HG03139 (cell line): Measurements from ENCODE around the gene MCC.
"Not testable (repeated sequence)": the region's sequence is repeated elsewhere in the genome, so short reads cannot be mapped to it uniquely, and the experiment has no call there.

Experiments used
- ATAC-seq: cut with Tn5 transposase; IDR thresholded peaks from one replicate; pipeline ENCODE4 v1.9.1; 2021; ENCODE audit not compliant: unreplicated experiment

Gene MCC

DNA sequence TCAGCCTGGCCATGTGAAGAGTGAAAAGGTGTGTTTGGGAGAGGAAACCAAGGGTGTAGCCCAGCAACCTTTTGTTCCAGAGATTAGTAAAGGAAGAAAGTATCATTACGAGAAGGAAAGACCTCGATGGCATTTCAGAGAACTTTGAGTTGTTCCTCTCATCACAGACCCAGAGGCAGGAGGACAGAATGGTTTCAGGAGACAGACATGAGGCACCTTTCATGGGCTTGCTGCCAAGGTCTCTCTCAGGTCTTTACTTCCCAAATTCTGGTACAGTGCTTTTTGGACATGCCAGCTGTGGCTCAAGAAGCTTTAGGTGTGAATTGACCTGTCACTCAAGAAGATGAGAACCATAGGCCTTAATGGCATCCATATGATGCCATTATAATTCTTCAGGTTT is 2.8 kb upstream of the MCC start:
- no peak for ATAC-seq

DNA sequence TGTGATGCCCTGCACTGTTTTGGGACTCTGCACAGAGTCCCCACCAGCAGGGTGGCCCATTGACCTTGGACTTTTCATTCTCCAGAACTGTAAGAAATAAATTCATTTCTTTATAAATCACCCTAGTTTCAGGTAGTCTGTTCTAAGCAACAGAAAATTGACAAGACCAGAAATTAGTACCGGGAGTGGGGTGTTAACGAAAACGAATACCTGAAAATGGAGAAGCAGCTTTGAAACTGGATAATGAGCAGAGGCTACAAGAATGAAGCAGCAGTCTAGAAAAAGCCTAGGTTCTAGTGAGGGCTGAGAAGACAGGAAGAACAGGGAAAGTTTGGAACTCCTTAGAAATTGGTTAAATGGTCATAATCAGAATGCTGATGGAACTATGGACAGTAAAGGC is 2.1 kb upstream of the MCC start:
- ATAC-seq: no peak

DNA sequence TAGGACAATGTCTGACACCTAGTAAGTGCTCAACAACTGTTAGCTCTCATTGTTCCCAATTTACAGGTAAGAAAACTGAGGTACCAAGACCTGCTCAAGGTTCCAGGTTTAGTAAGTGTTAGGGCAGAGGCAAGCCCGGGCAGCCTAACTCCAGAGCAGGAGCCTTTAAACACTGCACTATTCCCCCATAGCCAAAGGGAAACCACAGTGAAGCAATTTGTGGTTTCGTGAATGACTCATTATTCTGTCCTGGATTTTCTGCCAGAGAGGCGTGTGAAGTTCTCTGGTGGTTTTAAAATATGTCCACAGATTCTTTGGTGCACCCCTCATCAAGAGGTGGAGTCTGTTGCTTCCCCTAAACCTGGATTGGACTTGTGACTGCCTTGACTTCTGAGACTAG is 1.0 kb upstream of the MCC start:
- ATAC-seq: peak; percentile 63

DNA sequence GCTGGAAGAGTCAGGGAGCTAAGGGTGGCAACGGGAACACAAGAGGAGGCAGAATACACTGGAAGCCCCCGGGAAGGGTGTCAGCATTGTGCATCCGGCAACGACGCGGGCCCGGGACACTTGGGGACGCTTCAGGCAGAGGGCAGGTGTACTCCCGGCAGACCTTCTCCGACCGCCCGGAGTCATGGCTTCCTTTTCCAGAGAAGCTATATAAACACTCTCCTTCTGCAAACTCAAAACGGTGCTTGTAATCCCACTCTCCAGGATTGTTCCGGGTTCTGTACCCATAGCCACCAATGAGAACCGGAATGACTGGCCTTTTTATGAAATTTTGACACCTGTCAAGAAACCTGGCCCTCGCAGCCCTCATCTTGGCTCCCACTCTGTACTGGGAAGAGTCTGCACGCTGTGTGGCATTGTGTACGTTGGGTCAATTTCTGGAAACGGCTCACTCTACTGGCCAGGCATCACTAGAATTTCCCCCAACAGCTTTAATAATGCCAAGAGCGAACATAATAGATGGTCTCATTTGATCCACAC is 462 bp upstream of the MCC start:
- ATAC-seq: no peak

DNA sequence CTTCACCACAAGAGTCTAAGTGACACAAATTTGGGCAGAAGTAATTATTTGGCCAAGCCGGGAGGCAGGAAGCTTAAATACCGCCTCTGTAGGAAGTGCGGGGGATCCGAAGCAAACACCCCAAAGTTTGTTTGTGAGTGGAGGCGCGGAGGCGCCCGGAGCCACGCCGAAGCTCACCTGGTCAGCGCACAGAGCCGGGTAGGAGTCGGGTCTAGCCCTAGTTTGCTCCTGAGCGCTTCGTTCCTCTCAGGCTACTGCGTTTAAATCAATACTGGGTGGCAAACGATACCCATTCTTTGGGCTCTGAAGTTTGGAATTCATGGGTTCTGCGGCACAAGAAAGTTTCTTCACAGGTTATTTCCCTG is 855 bp downstream of the MCC start:
- ATAC-seq: no peak

DNA sequence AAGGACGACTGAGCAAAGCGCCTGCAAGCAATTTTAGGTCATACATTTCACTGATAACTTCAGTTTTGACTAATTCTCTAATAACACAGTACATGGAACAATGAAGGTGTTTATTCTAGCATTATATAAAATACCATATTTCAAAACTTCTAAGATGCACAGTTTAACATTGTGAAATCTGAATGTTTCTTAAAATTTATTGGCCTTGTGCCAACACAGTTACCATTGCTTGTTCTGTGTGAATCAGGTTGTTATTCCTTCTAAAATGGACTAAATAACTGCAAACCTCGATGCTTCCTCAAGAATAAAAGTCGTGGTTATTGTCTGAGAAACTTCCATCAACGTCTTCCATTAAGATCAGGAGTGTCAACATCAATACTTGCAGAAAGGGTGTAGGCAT is 8.0 kb downstream of the MCC start:
- no peak for ATAC-seq

DNA sequence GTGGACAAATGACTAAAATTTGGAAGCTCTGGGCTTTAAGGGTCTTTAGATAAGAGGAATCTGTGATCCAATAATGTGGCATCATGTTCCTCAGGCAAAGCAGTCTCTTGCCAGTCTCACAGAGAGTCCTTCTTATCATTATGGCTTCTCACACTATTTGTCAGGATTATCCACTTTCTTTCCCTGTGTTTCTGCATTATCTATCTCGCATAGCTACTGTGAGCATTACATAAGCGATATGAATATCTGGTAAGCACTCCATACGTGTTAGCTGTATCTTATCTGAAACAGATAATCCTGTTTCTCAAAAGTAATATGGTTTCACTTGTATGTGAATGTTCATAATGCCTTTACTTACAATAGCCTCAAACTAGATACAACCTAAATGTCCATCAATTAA is 9.6 kb downstream of the MCC start:
- ATAC-seq: no peak

DNA sequence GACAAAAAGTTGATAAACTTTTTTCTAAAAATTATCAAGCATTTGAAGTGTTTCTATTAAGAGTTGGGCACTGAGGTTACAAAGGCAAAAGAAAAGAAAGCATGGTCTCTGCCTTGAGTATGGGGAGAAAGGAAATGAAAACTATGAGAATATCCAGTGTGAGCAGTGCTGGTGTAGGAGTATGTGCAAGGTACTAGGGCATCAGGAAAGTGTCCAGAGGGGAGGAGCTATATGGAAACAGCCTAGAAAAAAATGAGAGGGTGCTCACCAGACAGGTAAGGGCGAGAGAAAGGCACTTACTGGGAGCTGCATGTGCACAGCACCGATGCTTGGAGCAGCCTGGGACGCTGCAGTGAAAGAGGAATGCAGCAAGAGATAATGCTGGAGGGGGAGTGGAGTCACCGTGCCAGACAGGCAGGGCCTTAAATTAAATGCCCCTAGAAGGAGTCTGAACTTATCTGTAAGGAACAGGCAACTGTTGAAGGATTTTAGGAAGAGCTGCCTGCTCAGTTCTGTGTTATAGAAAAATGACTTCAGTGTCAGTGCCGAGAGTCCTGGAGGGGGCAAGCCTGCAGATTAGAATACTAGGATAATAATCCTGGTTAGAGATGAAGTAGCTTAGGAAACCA is 14.0 kb downstream of the MCC start:
- no peak for ATAC-seq

DNA sequence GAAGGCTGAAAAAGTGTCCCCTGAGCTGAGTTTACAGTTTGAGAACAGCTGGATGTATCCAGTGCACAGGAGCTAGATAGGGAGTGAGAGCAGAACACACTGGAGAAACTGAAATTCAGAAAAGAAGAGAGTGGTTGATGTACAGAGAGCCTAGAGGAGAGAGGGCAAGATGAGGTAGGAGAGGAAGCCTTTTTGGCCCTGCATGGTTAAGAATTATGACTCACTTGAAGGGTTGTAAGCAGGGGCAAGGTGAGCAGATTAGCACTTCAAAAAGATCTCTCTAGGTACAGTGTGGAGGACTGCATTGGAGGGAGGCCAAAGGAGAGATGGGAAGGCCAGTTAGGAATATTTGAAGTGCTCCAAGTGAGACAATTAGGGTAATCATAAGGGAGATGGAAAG is 25.2 kb downstream of the MCC start:
- no peak for ATAC-seq

DNA sequence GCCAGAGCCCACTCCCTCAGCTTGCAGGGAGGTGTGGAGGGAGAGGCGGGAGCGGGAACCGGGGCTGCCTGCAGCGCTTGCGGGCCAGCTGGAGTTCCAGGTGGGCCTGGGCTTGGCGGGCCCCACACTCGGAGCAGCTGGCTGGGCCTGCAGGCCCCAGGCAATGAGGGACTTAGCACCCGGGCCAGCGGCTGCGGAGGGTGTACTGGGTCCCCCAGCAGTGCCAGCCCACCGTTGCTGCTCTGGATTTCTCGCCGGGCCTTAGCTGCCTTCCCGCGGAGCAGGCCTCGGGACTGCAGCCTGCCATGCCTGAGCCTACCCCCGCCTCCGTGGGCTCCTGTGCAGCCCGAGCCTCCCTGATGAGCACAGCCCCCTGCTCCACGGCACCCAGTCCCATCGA is 31.1 kb downstream of the MCC start:
- not testable (repeated sequence) for ATAC-seq

DNA sequence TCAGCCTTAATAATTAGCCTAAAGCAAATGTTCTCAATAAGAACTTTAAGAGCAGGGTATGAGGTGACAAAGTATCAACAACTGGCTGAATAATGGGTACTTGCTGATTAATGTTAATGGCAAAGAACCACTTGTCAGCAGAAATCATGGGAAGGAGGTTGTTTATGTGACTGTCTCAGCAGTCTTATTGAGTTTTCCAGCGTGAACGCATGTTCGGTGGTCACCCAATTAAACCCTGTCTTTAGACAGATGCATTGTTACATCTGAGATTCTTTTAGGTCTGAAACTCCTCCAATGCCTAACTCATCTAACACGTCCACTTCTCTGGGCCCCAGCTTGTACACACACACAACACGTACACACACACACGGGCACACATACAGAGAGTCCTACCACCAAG is 35.3 kb downstream of the MCC start:
- ATAC-seq: no peak

DNA sequence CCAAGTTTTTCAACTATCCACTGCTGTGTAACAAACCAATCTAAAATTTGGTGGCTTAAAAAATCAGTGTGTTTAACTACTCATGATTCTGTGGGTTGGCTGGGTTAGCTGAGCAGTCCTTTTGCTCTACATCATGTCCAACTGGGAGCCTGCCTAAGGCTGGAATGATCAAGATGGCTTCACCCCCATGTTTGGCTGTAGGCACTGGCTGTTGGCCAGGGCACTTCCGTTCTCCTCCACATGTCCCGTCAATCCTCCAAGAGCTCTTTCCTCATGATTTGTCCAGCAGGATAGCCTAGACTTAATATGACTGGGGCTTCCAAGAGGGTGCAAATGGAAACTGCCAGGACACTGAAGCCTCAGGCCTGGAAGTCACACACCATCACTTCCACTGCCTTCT is 36.5 kb downstream of the MCC start:
- no peak for ATAC-seq

DNA sequence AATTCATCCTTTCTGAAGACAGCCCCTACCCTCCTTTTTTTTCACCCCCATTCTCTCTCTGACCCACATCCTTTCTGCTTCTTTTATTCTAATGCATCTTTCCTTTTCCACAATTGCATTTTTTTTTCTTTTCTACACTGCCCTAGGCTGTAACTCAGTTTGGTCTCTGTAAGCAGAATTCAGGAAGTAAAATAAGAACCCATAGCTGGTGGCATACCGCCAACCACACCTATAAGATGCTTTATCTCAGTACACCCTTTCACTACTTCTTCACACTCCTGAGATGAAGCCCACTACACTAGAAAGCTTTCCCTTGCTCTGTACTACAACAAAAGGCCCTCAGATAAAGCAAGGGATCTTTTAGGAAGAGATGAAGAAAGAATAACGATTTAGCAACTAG is 37.3 kb downstream of the MCC start:
- no peak for ATAC-seq

DNA sequence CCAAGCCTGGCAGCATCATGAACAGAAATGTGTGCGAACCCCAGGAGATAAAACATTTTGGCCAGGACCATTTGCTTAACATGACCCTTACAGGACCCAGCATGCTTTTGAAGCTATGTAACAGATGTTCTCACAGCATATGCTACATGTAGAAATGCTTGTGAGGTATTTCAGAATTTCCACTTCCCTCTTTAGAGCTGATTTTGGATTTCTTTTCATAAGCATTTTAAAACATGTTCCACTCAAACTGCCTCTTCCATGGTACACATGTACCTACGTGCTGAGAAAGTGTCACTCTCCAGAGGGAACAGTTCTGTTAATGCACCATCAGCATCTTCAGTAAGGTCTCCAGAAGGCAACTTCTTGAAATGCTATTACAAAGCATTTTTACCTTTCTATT is 37.8 kb downstream of the MCC start:
- no peak for ATAC-seq

DNA sequence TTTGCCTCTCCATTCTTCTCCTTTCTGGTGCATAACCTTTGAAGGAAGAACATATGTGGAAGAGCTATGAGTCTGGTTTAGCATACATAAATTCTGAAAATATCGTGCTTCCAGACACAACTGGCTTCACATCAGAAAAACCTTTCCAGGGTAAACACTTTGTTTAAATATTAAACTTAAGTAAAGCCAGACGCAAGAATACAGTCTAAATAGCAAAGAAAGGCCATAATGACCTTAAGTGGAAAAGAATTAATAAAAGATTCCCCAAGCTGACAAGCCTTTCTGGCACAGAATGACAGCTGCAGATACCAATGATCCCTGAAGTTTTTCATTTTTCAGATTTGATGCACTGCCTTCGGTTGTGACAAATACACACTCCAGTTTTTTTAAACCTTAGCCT is 40.0 kb downstream of the MCC start:
- no peak for ATAC-seq

DNA sequence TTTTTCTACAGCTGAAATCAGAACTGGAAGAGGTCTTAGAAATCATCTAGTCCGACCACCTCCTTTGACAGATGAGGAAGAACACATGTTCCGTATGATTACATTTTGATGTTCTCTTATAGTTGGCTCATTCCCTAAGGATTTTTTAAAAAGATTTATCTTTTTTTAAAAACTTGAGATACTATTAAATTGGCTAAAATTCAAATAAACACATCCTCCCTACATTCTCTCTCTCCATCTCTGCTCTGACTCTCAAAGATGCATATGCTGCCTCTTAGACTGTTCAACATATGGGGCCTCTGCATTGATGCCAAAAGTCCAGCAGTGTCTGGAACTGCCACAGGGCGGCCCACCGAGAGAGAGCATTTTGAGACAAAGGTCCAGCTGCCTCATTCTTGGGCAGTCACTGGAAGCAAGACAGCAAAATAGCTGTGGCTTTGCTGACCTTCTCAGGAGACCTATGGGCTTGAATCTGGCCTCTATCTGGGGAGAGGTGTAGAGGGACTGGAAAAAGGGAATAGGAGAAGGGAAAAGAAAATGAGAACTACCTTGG is 40.7 kb downstream of the MCC start:
- ATAC-seq: no peak

DNA sequence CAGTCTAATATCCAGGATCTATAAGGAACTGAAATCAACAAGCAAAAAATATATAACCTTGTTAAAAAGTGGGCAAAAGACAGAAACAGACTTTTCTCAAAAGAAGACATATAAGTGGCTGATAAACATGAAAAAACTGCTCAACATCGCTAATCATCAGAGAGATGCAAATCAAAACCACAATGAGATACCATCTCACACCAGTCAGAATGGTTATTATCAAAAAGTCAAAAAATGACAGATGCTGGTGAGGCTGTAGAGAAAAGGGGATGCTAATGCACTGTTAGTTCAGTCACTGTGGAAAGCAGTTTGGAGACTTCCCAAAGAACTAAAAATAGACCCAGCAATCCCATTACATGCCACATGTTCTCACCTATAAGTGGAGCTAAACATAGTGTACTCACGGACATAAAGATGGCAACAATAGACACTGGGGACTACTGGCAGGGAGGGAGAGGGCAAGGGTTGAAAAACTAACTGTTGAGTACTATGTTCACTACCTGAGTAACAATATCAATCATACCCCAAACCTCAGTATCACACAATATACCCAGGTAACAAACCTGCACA is 41.8 kb downstream of the MCC start:
- no peak for ATAC-seq

DNA sequence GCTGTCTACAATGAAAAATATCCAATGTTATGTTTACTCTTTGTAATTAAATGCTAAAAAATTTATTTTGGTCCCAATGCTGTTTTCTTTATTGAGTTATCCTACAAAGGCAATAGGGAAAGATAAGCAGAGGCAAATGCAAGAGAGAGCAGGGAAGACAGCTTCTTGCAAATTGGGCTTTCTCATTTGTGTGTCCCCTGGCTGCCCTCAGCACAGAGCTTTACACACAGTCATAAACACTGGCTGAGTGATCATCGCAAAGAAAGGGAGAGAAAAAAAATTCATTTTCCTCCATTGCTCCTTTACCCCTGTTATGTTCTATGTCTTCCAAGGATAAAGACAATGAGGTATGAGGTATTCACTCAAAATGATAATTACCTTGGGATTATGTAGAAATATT is 51.1 kb downstream of the MCC start:
- no peak for ATAC-seq

DNA sequence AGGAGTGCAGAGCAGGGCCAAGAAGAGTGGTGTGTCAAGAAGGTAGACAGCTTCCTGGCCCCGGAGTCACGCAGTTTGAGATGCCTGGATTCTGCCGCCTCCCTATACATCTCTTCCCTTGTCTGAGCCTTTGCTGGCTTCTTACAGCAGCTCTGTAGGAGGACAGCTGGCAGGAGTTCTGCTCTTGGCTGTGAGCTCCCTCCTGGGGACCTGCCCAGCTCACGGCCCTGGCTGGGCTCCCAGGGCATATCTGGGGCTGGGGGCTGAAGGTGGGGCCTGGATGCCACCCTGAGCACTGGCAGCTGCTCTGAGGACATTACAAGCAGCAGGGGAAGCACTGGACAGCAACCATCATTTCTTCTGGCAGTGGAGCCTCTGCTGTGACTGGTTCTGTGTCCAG is 52.7 kb downstream of the MCC start:
- ATAC-seq: no peak

DNA sequence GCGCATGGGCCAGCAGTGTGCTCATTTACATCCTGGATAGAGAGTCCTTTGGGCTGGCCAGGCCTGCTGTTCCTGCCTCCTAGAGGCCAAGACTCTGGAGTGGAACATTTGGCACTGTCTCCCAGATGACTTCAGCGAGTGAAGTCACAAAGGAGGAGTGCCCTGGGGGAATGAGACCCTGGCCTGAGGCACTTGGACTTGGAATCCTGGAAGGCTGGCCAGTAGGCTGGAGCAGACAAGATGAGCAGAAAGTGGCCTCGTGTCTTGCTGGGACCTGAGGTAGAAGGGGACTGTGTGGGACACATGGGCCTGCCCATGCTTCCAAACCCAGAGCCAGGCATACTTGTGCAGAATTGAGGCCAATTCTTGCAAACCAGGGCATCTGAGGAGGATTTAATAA is 53.4 kb downstream of the MCC start, which contains the start of gene TSSK1B:
TSSK1B (minus strand) TSS at position 101 of the 400 bp plus-strand sequence. CDS start 150 bp downstream, outside the sequence.
- no peak for ATAC-seq

DNA sequence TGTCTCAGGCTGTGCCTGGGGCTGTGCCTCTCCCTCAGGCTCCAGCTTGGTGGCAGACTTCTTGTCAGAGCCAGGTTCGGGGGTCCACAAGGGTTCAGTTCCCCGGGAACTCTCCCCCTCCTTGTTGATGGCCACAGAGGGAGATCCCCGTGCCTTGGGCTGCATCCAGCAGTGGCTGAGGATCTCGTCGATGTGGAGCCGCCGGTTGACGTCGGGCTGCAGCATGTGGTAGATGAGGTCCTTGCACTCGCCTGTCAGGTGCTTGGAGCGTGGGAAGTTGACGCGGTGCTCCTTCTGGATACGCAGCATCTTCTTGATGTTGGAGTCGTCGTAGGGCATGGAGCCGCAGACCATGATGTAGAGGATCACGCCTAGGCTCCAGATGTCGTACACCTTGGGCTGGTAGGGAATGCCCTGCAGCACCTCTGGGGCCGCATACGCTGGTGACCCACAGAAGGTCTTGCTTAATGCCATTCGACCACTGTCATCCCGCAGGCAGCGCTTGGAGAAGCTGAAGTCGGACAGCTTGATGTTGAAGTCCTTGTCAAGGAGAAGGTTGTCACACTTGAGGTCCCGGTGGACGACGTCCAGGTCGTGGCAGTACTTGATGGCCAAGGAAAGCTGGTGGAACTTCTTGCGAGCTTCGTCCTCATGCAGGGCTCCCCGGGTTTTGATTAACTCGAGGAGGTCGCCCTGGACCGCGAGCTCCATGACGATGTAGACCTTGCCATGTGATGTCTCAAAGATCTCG is 54.2 kb downstream of the MCC start:
- ATAC-seq: no peak

DNA sequence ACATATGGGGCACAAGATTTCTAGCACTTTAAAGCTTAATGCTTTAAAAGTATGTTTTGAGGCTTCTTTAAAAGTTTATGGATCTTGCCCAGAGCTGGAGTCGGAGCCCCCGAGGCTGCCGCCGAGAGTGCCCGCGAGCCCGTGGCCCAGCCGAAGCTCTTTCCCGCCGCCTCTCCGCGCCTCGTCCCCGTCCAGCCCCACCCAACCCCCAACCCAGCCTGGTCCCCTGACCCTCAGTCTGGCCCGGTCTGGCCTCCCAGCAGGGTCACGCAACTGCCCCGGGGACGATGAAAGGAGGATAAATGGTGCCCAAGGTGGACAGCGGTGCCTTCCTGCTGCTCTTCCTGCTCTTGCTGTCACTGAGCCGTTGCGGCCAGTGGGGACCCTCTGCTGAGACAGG is 55.2 kb downstream of the MCC start:
- ATAC-seq: no peak
